Left lung (tissue), 10 donors: ENCODE data around the gene TAT. TPM values are rescaled to one million over a fixed set of nuclear protein-coding genes. Genes with fewer than 3 reads are reported as not detected.
A peak's percentile ranks its signal among the peaks of the same experiment; 100 is the strongest.
"Not testable (repeated sequence)": the region's sequence is repeated elsewhere in the genome, so short reads cannot be mapped to it uniquely, and the experiment has no call there.

Experiments
- ATAC-seq: fragments of 200-7000 bp; cut with Tn5 transposase; one replicate; pipeline ENCODE4 v1.9.1; 2020; ENCODE audit warnings: moderate library complexity
- DNase-seq, 4 donors: peaks; one replicate each; pipeline ENCODE4 v3.0.0-alpha.2; 2013 to 2020
- H3K27ac ChIP-seq, 2 donors: fragments of 200-600 bp; sonication (generic) in 1 of 2; one replicate each; pipeline versions ENCODE4 v1.5.0 to v1.8.0; 2020 to 2021
- H3K27me3 ChIP-seq, 2 donors: fragments of 200-600 bp; sonication (generic) in 1 of 2; one replicate each; pipeline versions ENCODE4 v1.5.0 to v1.8.0; 2020 to 2021
- H3K36me3 ChIP-seq, 2 donors: fragments of 200-600 bp; sonication (generic) in 1 of 2; one replicate each; pipeline versions ENCODE4 v1.5.0 to v1.8.0; 2020 to 2021
- H3K4me1 ChIP-seq, 2 donors: fragments of 200-600 bp; one replicate each; pipeline ENCODE4 v1.8.0; 2021
- H3K4me3 ChIP-seq, 2 donors: fragments of 200-600 bp; sonication (generic) in 1 of 2; one replicate each; pipeline versions ENCODE4 v1.5.0 to v1.8.0; 2020 to 2021; ENCODE audit warnings: mild to moderate bottlenecking in 1 of 2
- H3K9me3 ChIP-seq, 2 donors: fragments of 200-600 bp; sonication (generic) in 1 of 2; one replicate each; pipeline versions ENCODE4 v1.5.0 to v1.8.0; 2020 to 2021
- intact Hi-C, 2 donors: fragments of 100-400 bp; cut with DNase I; formaldehyde crosslinking; loops; one replicate each; pipeline versions ENCODE4 v1.11.2 to v1.14.2; 2022
- polyA plus RNA-seq, 6 donors: library from polyadenylated mRNA; unstranded; fragments of 120-200 nt; gene quantifications; one replicate each; pipeline ENCODE4 v1.2.1, GENCODE V29; 2013; ENCODE audit not compliant: insufficient read length in 6 of 6
- total RNA-seq, 2 donors: library from RNA; stranded (reverse); fragmentation: NEBNext Ultra II Directional; extraction: Animal tissue kit (Norgen Biotek cat#: 25700); gene quantifications; one replicate each; pipeline ENCODE4 v1.2.1, GENCODE V29; 2021
- TF ChIP-seq, protein P1 (sequence below), 2 donors: fragments of 200-600 bp; sonication (generic) in 1 of 2; IDR thresholded peaks; one replicate each; pipeline versions ENCODE4 v1.5.0 to v1.8.0; 2021; ENCODE audit warnings: antibody characterized with exemption in 2 of 2
- donor health status: DM: no; HTN: yes; CAD: no.
- donor health status: DM: no; HTN: no; CAD: no.

TAT gene
- total and polyA plus RNA-seq, 8 donors = 0.14 to 0.21 (median 0.16) TPM; not detected in 2

DNA sequence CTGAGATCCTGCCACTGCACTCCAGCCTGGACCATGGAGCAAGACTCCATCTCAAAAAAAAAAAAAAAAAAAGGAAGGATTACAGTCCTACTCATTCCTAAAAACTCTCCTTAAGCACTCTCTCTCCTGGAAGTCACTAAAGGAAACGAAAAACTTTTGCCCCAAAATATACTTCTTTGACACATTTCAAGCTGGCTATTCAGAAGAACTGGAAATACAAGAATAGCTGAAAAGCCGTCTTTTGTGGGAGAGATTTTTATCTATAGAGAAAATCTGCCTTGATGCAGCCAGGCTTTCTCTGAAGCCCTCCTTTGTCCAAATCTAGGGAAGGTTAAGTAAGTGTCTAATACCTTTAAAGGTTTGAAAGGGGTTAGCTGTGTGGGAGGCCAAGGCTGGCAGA lies 32.2 kb upstream of the TAT start:
- DNase-seq (no peak), ATAC-seq (no peak)
- no peak overlapping the region for H3K4me3 ChIP-seq
- no peak overlapping the region for H3K27ac ChIP-seq
- H3K9me3 ChIP-seq = no peaks in the 10 kb centered on the region
- intact Hi-C loops = no loop called here
- no peaks in the 10 kb centered on the region for H3K36me3 ChIP-seq
- peaks cover 0 to 22% of the 10 kb centered on the region in 2 donors for H3K27me3 ChIP-seq
- TF ChIP-seq, protein P1, sequence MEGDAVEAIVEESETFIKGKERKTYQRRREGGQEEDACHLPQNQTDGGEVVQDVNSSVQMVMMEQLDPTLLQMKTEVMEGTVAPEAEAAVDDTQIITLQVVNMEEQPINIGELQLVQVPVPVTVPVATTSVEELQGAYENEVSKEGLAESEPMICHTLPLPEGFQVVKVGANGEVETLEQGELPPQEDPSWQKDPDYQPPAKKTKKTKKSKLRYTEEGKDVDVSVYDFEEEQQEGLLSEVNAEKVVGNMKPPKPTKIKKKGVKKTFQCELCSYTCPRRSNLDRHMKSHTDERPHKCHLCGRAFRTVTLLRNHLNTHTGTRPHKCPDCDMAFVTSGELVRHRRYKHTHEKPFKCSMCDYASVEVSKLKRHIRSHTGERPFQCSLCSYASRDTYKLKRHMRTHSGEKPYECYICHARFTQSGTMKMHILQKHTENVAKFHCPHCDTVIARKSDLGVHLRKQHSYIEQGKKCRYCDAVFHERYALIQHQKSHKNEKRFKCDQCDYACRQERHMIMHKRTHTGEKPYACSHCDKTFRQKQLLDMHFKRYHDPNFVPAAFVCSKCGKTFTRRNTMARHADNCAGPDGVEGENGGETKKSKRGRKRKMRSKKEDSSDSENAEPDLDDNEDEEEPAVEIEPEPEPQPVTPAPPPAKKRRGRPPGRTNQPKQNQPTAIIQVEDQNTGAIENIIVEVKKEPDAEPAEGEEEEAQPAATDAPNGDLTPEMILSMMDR (IDR thresholded peaks at IDR 0.05) = no peak
- H3K4me1 ChIP-seq = no peaks in the 10 kb centered on the region

DNA sequence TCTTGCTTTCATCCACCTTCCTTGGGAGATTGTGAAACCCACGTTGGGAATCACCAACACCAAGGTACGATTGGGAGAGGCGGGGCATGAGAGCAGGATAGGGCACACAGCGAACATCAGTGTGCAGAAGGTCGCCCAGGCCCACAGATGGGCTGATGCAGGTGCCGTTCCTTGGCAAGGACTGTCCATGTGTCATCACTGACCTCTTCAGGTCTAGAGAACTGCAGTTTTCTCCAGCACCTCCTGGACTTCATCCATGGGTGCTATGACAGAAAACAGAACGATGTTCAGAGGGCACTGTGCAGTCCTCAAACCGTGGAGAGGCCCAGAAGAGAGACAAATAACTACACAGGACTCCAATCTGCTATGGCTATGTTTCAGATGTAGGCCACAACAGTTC lies 23.9 kb upstream of the TAT start:
- H3K27me3 ChIP-seq = no peaks in the 10 kb centered on the region
- H3K27ac ChIP-seq = no peak overlapping the region
- H3K9me3 ChIP-seq = peaks cover 0 to 3% of the 10 kb centered on the region in 2 donors
- intact Hi-C loops = no loop called here
- TF ChIP-seq, protein P1 (IDR thresholded peaks at IDR 0.05) = no peak
- DNase-seq (no peak), ATAC-seq (no peak)
- H3K36me3 ChIP-seq = no peaks in the 10 kb centered on the region
- no peak overlapping the region for H3K4me3 ChIP-seq
- no peaks in the 10 kb centered on the region for H3K4me1 ChIP-seq

DNA sequence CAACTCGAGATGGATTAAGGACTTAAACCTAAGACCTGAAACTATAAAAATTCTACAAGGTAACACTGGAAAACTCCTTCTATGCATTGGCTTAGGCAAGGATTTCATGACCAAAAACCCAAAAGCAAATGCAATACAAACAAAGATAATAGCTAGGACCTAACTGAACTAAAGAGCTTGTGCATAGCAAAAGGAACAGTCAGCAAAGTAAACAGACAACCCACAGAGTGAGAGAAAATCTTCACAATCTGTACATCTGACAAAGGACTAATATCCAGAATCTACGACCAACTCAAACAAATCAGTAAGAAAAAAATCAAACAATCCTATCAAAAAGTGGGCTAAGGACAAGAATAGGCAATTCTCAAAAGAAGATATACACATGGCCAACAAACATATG lies 21.5 kb upstream of the TAT start:
- H3K27ac ChIP-seq, H3K4me3 ChIP-seq, H3K36me3 ChIP-seq, H3K4me1 ChIP-seq, DNase-seq, intact Hi-C loops, H3K27me3 ChIP-seq, ATAC-seq, H3K9me3 ChIP-seq: not testable (repeated sequence)

DNA sequence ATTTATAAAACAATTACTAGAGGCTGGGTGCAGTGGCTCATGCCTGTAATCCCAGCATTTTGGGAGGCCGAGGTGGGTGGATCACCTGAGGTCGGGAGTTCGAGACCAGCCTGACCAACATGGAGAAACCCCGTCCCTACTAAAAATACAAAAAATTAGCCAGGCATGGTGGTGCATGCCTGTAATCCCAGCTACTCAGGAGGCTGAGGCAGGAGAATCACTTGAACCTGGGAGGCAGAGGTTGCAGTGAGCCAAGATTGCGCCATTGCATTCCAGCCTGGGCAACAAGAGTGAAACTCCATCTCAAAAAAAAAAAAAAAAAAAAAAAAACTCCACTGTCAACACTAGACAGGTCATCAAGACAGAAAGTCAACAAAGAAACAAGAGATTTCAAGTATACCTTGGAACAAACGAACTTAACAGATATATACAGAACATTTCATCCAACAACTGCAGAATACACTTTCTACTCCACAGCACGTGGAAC lies 18.5 kb upstream of the TAT start:
- H3K4me1 ChIP-seq, H3K4me3 ChIP-seq, H3K27me3 ChIP-seq, H3K36me3 ChIP-seq, H3K27ac ChIP-seq, H3K9me3 ChIP-seq, intact Hi-C loops, DNase-seq: not testable (repeated sequence)
- peak; percentile 79 for ATAC-seq

DNA sequence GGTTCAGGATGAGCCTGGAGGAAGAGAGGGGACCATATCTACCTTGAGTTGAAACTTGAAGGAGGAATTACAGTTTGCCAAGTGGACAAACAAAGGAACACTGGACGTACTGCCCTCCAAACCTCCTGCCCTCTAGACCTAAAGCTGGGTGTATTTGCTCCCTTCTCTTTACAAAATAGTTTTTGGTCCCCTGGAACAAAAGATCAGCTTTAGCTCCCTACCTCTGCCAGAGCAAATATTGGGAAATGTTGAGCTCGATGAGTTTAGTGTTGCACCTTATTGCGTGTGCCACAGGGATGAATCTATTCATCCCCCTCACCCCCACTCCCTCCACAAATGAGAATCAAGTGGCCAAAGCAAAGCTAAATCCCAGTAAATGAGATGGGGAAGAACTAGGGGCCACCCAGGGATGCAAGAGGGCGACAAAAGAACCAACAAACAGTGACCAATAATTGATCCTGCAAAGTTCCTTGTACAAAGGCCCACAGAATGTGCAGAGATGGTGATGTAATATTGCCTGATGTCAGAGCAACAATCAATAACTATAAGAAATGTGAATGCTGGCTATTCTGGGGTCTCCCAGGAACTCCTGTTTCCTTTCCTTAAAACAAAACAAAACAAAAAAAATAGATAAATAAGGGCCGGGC lies 17.2 kb upstream of the TAT start:
- no peak overlapping the region for H3K27ac ChIP-seq
- H3K4me3 ChIP-seq = no peak overlapping the region
- H3K27me3 ChIP-seq = no peaks in the 10 kb centered on the region
- ATAC-seq (peak; percentile 37), DNase-seq (no peak)
- no peaks in the 10 kb centered on the region for H3K9me3 ChIP-seq
- no peaks in the 10 kb centered on the region for H3K4me1 ChIP-seq
- TF ChIP-seq, protein P1 (IDR thresholded peaks at IDR 0.05) = no peak
- no peaks in the 10 kb centered on the region for H3K36me3 ChIP-seq
- intact Hi-C loops = no loop called here

DNA sequence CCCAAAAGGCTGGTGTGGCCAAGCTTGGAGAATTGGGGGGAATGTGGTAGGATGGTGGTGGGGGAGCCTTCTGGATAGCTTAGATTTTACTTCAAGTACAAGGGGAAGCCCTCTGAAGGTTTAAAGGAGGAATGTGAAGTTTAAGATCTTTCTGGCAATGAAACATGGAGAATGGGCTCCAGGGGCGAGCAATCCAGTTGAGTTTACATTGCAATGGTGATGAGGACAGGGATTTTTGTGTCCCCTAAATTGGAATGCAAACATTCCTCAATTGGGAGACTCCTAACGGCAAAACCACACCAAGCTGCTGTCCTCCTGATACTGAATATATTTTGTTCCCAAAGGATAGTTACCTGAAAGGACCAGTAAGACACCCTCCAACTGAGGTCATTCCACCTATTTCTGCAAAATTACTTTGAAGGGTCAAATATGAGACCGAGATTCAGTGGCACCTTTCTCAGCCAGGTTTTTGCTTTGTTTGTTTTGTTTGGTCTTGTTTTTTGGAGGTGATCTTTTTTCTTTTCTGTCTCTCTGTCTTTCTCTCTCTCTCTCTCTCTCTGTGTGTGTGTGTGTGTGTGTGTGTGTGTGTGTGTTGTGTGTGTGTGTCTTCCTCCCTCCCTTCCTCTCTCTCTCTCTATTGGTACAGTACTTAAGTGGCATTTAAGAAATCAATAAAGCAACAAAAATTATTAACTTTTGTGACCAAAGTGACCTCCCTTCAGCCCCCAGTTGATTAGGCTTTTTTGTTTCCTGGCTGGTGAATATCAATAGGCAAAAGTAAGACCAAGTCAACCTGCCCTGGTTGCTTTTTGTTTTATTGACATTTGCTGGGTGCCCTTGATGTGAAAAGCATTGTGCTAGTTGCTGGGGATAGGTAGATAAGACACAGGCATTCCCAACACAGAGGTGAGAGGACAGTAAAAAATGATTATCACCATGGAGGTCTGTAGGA lies 16.4 kb upstream of the TAT start:
- DNase-seq (no peak), ATAC-seq (no peak)
- H3K4me1 ChIP-seq = no peaks in the 10 kb centered on the region
- intact Hi-C loops = no loop called here
- H3K27ac ChIP-seq = no peak overlapping the region
- TF ChIP-seq, protein P1 (IDR thresholded peaks at IDR 0.05) = no peak
- no peaks in the 10 kb centered on the region for H3K9me3 ChIP-seq
- H3K4me3 ChIP-seq = no peak overlapping the region
- H3K36me3 ChIP-seq = no peaks in the 10 kb centered on the region
- H3K27me3 ChIP-seq = no peaks in the 10 kb centered on the region
